HEK293 (cell line): ENCODE measurements around the gene PRC1.
A peak's percentile ranks its signal among the peaks of the same experiment; 100 is the strongest.

Source experiments
- CTCF ChIP-seq: fragments of 450-650 bp; formaldehyde crosslinking; IDR thresholded peaks from 2 replicates; pipeline ENCODE4 v1.5.1; 2016; ENCODE audit warnings: missing biosample characterization, missing genetic modification characterization
- FEZF1 ChIP-seq: fragments of 450-650 bp; formaldehyde crosslinking; IDR thresholded peaks from 2 replicates; pipeline ENCODE4 v1.5.1; 2016; ENCODE audit warnings: missing biosample characterization, missing genetic modification characterization
- PRDM2 ChIP-seq: fragments of 450-650 bp; formaldehyde crosslinking; IDR thresholded peaks from 2 replicates; pipeline ENCODE4 v1.5.1; 2016; ENCODE audit warnings: missing biosample characterization, missing genetic modification characterization, borderline replicate concordance
- ZBTB6 ChIP-seq: fragments of 450-650 bp; formaldehyde crosslinking; IDR thresholded peaks from 2 replicates; pipeline ENCODE4 v1.5.1; 2017; ENCODE audit warnings: missing biosample characterization, missing genetic modification characterization
- ZNF274 ChIP-seq, 2 experiments: fragments of 200-500 bp in 1 of 2; fragments of 450-650 bp in 1 of 2; sonication (Bioruptor generic) in 1 of 2; formaldehyde crosslinking in 1 of 2; IDR thresholded peaks; 2 replicates each; pipeline versions ENCODE4 v1.5.1 to v1.6.1; 2014 to 2016; ENCODE audit warnings: borderline replicate concordance in 1 of 2, inconsistent platforms in 1 of 2, low read length in 1 of 2, missing biosample characterization in 1 of 2, missing genetic modification characterization in 1 of 2
- ZNF513 ChIP-seq: fragments of 450-650 bp; IDR thresholded peaks from 2 replicates; pipeline ENCODE4 v1.5.1; 2018; ENCODE audit warnings: missing biosample characterization, missing genetic modification characterization
- ZNF548 ChIP-seq: fragments of 450-650 bp; formaldehyde crosslinking; IDR thresholded peaks from 2 replicates; pipeline ENCODE4 v1.5.1; 2016; ENCODE audit warnings: missing biosample characterization, missing genetic modification characterization
- ZNF621 ChIP-seq: fragments of 450-650 bp; formaldehyde crosslinking; IDR thresholded peaks from 2 replicates; pipeline ENCODE4 v1.5.1; 2017; ENCODE audit warnings: missing biosample characterization, missing genetic modification characterization
- ZSCAN5A ChIP-seq: fragments of 450-650 bp; formaldehyde crosslinking; IDR thresholded peaks from 2 replicates; pipeline ENCODE4 v1.5.1; 2016; ENCODE audit warnings: missing biosample characterization, missing genetic modification characterization

- no peak for TF ChIP-seq ZNF548
- no peak for TF ChIP-seq FEZF1 (tag by site-specific recombination)
- no peak for TF ChIP-seq CTCF (tag by site-specific recombination)
- no peak for TF ChIP-seq ZNF621
- TF ChIP-seq ZSCAN5A (tag by site-specific recombination), result no peak
- peak; percentile 60; the same call in 1 of the 2 replicates for TF ChIP-seq ZBTB6 (tag by site-specific recombination)
- no peak for TF ChIP-seq ZNF513
- TF ChIP-seq PRDM2, result no peak
- no peak for TF ChIP-seq ZNF274 (IDR thresholded peaks at IDR 0.05; ENCODE audit: low read length)
- no peak for TF ChIP-seq ZNF274 (tag by site-specific recombination; IDR thresholded peaks at IDR 0.05; ENCODE audit: borderline replicate concordance)
Observed at GRCh38 chr15:90972133-90972532, 22.2 kb downstream of the PRC1 start.
